RCC 7860 (cell line): ENCODE data around the gene PEAK3.

ENCODE experiments used
- DNase-seq: peaks from one replicate; pipeline ENCODE4 v3.0.0-alpha.2; 2015; ENCODE audit warnings: low spot score
- FAIRE-seq: peaks from 2 replicates; lab custom pipeline; 2012; peaks lifted over from hg19 to GRCh38; lab: Jason Lieb, UNC

The PEAK3 gene, protein sequence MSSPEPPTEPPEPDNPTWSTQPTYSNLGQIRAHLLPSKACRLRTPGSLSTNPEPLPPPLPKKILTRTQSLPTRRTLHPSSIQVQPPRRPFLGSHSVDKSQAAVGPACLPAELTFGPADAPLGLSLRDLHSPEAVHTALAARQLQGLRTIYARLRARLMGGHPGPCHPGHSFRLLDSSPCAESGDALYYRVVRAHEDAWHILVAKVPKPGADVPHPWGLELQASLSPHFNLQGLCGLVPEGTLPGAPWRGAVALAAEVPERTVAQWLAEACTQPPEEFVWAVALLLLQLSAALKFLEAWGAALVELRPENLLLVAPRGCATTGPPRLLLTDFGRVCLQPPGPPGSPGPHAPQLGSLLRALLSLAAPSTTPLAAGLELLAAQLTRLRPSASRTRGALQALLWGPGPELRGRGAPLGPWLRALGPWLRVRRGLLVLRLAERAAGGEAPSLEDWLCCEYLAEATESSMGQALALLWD

DNA sequence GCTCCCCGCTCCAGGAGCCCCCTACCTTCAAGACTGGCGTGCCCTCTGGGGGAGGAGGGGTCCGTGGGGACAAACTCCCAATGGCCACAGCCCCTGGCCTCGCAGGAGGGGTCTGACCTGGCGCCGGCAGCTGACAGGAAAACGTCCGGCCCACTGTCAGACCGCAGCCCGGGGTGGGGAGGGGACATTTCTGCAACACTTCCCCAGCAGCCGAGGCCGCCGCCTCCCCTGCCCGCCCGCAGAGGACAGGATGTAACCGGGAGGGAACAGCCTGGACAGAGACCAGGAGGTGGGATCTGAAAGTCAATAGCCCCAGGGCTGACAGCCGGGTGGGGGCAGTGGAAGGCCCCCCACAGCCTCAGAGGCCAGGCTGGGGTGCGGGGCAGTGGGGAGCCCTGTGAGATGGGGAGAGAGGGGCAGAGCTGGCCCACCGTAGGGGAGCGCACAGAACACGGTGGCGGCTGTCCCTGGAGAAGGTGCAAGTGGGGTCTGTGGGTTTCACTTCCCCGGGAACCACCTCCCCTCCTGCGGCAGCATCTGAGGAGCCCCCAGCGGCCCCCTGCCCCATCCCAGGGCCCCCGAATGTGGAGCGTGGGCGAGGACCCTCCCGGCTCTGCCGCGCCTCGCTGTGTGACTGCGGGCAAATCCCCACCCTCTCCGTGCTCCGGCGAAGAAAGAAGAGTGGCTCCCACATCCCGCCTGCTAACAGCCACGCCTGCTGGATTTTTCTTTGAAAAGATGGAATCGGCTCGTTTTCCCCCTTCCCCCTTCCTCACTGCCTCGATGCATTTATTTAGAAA lies at the start of gene PEAK3:
TSS of gene PEAK3 (minus strand) at position 114 of the 800 bp plus-strand sequence. CDS start 1,244 bp downstream, outside the sequence.
- FAIRE-seq (no peak), DNase-seq (no peak)

DNA sequence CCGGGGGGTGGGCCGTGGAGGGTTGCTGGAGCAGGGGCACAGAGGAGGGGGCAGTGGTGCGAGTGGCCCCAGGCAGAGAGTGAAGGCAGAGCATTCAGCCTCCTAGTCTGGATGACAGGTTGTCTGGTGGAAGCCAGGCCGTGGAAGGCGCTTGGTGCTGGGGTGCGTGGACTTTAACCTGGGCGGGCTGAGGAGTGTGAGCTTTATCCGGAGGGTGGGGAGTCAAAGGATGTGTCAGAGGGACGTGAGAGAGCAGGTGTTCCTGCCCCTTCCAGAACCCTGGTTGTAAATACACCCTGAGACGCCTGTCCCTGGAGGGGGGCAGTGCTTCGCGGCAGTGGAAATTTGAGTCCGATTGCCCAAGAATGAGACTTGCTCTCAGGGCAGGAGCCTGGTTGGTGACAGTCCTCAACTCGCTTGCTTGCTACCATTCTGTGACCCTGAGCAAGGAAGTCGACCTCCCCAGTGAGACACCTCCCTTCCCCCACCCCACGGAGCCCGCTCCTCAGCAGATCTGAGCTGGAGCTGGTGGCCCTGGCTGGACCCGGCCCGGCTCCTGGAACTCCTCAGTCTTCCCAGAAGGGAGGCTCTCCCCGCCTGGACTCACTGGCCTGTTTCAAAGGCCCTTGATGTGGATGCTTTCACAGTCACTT lies 48.8 kb upstream of the PEAK3 start:
- FAIRE-seq (no peak), DNase-seq (no peak)

DNA sequence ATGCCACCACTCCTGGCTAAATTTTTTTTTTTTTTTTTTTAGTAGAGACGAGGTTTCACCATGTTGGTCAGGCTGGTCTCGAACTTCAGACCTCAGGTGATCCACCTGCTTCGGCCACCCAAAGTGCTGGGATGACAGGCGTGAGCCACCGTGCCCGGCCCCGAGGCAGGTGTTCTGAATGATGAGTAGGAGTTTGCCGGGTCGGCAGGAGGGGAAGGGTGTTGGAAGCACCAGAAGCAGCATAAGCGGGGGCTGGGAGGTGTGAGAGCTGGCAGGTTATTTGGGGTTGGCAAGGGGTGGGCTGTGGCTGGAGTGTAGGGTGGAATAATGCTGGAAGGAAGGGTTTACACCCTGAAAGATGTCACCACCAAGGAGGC lies 48.3 kb upstream of the PEAK3 start:
- no peak for FAIRE-seq
- DNase-seq, result no peak

DNA sequence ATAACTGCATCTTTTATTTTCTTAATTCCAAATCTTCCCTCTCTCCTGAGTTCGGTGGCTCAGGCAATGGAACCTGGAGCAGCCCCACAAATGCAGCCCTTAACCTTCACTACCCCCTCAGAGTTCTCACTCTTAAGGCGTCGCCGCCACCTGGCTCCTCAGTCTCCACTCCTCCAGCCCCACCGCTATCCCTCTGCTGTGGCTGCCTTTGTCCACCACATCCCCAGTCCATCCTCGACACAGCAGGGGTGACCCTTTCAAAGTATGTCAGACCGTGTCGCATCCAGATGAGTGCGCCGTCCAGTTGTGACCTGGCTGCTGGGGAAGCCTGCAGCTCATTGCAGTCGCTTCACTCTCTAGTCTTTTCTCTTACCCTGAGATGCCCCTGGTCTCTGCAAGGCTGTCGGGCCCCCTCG lies 47.5 kb upstream of the PEAK3 start:
- DNase-seq, result no peak
- no peak for FAIRE-seq

DNA sequence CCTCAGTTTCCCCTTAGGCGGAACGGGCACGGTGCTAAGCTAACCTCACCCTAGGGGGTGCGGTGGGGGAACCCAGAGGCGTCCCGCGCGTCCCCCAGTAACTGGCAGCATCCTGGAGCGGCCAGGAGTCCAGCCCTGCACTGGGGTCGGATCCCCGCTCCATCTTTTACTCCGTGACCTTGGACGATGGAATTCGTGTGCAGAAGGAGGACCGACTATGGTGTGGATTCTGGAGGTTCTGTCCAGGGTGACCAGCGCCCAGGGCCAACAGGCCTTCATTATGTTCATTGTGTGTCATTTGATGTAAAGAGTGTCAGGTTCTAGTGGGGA lies 47.1 kb upstream of the PEAK3 start:
- DNase-seq (no peak), FAIRE-seq (no peak)

DNA sequence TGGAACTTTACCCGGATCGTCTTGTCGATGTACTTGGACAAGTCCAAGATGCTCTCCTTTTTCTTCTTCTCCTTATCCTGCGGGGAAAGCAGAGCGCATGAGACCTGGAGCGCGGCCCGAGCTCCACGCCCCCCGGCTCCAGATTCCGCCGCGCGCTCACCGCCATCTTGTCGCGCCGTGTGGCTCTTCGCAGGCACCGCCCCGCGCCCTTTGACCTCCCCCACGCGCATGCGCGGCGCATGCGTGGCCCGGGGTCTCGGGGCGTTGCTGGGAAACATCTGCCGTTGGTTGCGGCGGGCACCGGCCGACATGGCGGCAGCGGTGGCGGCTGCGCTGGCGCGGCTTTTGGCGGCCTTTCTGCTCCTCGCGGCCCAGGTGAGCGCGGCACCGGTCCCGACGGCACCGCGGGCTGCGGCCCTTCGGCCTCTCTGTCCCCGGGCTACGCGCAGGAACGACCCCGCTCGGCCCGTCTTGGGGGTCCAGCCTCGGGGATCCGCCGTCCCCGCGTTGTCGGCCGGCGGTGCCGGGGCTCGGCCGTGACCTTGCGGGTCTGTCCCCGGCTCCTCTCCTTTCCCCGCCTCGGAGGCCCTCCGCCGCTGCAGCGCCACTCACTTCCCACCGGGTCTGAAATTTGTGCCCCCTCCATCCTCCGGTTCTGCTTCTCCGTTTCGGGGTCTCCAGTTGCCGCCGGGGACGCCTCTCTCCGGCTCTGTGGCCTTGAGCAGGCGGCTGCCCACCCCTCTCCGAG lies 46.6 kb upstream of the PEAK3 start, which contains the start of the genes LSM7 and SPPL2B:
TSS of gene LSM7 (minus strand) at position 186 of the 748 bp plus-strand sequence. CDS start at position 166, 20 bp downstream.
TSS of gene SPPL2B (plus strand) at position 284 of the 748 bp plus-strand sequence. CDS start at position 310, 26 bp downstream.
- FAIRE-seq, result no peak
- DNase-seq, result peak; percentile 77

DNA sequence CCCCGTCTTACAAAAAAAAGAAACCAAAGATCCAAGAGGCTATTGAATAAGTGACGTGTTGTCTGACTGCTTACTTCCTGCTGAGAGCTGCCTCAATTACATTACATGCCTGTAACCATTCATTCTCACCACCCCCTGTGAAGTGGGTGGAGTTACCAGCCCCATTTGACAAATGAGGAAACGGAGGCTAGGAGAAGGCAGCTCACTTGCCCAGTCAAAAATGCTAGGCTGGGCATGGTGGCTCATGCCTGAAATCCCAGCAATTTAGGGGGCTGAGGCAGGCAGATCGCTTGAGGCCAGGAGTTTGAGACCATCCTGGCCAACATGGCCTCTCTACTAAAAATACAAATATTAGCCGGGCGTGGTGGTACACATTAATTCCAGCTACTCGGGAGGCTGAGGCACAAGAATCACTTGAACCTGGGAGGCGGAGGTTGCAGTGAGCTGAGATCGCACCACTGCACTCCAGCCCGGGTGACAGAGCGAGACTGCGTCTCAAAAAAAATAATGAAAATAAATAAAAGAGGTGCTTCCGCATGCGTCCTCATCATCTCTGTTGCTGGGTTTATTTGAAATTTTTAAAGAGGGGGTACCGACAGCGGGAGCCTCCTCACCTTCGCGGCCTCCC lies 45.9 kb upstream of the PEAK3 start:
- DNase-seq (peak; percentile 83), FAIRE-seq (peak; percentile 84)

DNA sequence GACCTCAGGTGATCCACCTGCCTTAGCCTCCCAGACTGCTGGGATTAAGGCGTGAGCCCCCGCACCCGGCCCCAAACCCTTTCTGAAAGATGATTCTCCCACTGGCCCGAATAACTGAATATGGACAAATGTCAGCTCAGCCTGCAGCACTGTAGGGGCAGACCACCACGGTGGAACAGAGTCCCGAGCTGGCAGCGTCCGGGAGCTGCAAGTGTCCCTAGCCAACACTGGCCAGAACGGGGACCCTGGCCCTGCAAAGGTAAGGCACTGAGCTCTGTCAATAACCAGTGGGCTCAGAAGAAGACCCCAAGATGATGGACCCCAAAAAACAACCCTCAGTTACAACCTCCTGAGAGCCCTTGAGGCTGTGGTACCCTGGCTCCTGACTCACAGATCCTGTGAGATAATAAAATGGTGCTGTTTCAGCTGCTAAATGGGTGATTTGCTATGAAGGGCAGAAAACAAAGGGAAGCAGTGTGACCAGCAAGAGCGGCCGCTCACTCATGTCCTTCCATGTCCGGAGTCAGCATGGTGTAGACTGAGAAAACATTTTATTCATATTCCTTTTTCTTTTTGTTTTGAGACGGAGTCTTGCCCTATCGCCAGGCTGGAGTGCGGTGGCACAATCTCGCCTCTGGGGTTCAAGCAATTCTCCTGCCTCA lies 44.9 kb upstream of the PEAK3 start:
- DNase-seq (no peak), FAIRE-seq (no peak)

DNA sequence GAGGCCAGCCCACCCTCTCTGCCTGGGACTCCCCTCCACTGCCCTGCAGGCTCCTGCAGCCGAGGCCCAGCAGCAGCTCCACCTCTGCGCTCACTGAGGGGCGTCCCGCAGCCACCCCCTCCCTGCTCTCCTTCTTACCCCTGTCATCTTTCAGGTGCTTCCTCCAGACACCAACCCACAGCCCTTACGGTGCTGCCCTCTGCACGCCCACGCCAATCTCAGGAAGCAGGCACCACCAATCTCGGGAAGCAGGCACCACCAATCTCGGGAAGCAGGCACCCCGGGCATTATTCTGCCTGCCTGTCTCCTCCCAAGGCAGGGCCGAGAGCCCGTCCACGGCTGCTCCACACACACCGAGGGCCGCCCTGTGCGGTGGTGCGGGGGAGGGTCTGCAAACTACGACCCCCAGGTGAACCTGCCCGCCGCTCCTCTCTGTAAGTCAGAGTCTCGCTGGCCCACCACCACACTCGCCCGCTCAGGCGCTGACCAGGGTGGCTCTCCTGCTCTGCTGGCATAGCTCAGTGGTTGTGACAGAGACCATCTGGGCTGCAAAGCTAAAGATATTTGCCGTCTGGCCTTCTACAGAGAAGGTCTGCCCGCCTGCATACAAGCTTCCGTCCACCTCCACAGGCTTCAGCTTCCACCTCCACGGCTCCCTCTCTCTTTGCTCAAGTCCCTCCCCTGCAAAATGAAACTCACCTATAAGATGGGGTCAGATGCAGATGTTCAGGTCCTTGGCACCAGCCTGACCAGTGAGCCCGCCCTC lies 43.5 kb upstream of the PEAK3 start:
- DNase-seq (no peak), FAIRE-seq (no peak)

DNA sequence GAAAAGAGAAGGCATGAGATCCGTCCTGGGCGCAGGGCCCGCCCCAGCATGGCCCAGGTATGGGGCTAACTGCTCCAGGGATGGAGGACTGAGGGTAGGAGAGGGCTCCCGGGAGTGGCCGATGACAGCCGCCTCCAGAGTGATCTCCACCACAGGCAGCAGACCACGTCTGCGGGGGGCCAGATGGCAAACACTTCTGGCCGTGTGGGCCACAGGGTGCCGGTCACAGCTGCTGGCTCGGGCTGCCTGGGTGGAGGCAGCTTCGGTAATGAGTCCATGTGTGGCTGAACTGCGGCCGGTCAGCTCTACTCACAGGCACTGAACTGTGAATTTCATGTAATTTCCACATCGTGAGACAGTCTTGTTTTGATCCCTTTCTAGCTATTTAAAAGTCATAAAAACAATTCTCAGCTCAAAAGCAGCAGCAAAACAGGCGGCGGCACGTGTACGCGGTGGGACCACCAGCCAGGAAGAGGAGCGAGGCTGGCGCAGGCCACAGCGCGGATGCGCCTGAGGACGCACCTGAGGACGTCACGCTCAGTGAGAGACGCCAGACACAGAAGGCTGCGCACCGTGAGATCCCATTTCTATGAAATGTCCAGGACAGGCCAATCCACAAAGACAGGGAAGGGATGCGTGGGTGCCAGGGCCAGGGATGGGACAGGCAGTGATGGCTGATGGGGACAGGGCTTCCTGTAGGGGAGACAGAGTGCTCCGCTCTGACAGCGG lies 42.4 kb upstream of the PEAK3 start:
- FAIRE-seq (peak; percentile 82), DNase-seq (peak; percentile 49)

DNA sequence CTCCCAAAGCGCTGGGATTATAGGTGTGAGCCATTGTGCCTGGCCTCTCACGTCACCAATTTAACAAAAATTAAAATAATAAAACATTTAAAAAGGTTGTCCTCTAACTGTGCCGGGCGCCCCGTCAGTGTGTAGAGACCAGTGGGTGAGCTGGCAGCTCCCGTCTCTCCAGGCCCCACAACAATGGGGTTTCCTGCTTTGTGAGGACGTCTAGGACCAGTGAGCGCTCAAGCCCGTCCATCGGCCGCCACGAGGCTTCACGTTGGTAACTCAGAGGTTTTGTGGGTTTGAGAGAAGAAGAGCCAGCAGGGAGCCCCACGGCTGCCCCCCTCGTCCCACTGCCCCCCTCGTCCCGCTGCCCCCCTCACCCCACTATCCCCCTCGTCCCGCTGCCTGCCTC lies 41.7 kb upstream of the PEAK3 start:
- no peak for FAIRE-seq
- no peak for DNase-seq

DNA sequence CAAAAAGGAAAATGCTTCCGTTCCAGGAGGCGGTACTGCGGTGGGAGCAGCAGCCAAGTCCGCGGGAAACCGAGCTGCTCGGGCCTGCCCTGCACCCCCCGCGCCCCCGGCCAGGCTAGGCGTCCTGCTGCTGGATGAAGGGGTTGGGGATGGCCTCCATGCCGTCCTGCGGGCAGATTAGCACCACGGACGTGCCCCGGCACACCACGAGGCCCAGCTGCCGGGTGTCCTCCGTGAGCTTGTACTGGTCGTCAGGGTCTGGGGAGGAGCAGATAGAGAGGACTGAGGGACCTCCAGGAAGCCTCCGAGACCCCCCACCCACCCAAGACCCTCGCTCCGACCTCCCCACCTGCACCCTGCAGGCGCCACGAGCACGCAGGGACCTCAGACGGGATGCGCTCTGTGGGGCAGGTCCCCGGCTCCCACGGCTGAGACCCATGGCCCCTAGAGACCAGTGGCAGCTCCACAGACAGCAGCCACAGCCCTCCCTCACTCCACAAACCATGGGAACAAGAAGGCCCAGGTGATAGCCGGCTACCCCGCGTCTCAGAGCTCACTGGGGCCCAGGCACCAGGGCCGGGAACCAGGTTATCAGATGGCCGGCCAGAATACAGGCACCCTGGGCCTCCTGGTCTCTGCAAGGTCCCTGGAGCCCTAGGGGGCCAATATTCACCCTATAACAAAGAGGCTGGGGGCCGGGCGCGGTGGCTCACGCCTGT lies 39.7 kb upstream of the PEAK3 start:
- FAIRE-seq, result no peak
- no peak for DNase-seq

DNA sequence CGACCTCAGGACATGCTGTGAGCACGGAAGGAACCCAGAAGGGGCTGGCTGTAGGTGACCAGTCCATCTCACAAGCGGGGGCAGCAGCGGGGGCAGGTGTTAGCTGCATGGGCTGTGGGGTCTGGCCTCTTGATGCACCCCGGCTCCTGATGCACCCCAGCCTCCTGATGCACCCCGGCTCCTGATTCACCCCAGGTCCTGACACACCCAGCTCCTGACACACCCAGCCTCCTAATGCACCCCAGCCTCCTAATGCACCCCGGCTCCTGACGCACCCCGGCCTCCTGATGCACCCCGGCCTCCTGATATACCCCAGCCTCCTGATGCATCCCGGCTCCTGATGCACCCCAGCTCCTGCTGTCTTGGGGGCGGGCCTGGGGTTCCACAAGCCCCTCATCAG lies 39.0 kb upstream of the PEAK3 start:
- no peak for FAIRE-seq

DNA sequence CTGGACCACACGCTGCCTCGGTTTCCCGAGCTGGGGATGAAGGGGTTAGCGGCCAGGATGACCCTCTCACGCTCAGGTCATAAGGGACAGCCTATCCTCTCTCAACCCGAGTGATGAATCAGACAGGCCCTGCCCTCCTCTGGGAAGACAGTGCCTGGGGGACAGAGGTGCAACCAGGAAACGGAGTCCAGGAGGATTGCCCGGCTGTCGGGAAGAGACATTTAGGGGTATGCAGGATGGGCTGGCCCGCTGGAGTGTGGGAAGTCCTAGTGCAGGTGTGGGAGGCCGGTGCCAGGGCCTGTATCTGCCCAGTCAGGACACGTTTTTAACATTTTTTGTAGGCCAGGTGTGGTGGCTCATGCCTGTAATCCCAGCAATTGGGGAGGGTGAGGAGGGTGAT lies 38.1 kb upstream of the PEAK3 start:
- DNase-seq (no peak), FAIRE-seq (no peak)

More for the DNA sequence above, 39.0 kb upstream of the PEAK3 start:
- DNase-seq, result no peak

DNA sequence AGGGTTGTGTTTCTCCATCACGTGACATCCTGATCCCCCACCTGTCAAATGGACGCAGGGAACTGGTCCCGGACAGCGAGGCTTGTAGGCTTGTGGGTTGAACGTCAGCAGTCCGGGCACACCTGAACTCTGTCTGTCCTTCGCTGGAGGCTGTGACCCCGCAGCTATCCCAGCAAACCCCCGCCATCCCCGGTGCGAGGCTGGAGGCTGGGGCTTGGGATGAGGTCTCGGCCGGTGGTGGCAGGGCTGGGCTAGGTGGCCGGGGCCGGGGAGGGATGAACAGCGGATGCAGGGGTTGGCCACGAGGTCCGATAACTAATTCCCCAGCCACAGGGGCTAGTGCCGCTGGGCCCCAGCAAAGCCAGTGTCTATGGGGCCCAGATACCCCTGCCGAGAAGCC lies 37.6 kb upstream of the PEAK3 start:
- FAIRE-seq, result no peak
- DNase-seq, result no peak

DNA sequence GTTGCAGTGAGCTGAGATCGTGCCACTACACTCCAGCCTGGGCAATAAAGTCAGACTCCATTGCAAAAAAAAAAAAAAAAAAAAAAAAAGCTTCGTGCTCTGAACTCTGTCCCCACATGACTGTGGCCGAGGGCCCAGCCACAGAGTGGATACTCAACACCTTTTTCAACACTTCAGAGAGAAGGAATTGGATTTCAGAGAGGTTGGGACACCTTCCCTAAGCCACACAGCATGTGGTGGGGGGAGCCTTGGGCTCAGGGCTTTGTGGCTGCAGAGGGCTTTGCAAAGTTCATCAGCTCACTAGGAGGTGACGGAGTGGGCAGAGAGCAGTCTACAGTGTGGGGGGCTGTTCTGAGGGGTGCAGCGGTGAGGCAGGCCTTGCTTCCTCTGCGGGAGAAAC lies 36.9 kb upstream of the PEAK3 start:
- FAIRE-seq, result no peak
- DNase-seq, result no peak

DNA sequence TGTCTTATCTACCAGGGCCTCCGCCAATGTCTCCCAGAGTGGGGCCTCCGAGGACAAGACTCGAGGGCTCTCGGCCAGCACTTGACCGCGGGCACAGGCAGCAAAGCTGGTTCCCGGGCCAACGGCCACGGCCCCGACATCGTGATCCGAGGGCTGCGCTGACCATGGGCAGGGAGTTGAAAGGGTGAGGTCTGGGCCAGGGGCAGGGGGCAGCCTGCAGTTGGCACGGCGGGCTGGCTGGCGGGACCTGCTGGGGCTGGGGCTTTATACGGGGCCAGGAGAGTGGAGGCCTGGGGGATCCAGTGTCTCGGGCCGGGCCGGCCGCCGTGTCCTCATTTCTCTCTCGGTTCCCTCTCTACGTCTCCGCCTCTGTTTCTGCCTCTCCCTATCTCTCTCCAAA lies 35.8 kb upstream of the PEAK3 start:
- DNase-seq, result no peak
- no peak for FAIRE-seq

DNA sequence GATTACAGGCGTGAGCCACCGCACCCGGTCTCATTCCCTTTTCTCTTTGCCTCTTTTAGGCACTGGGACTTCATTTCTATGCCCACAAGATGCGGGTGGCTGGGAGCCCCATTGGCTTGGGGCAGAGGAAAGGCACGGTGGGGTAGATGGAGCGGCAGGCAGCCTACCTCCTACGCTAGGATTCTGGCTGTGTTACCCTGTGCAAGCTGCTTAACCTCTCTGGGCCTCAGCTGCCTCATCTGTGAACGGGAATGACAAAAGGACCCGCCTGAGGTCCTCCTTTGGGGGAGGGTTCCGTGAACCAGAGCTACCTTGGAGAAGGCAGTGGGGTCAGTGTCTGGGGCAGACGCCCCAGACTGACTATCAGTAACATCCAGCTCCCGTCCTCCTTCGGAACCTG lies 35.3 kb upstream of the PEAK3 start:
- FAIRE-seq, result no peak
- DNase-seq, result no peak
